GM12878 (cell line): ENCODE data around the gene PTPRD. TPM values are rescaled to one million over a fixed set of nuclear protein-coding genes. Genes with fewer than 3 reads are reported as not detected.

Source experiments
- ATAC-seq: fragments of 200-7000 bp; cut with Tn5 transposase; 3 replicates; pipeline ENCODE4 v1.9.1; 2020; ENCODE audit warnings: mild to moderate bottlenecking, moderate library complexity
- BruUV-seq: library from RNA; stranded (reverse); fragments of 400-500 nt; replicated peaks from 2 replicates; lab custom pipeline; 2021; lab: Mats Ljungman, UMichigan
- CTCF ChIA-PET: fragments of 300-600 bp; sonication (Branson Sonifier 250); formaldehyde crosslinking; extraction: SDS; loops from one replicate; lab custom pipeline; 2021; ENCODE audit warnings: inconsistent platforms; lab: Yijun Ruan, JAX
- POLR2A ChIA-PET: fragments of 350-600 bp; formaldehyde crosslinking; extraction: SDS; loops from one replicate; lab custom pipeline; 2021; ENCODE audit warnings: inconsistent platforms; lab: Charles Lee
- RAD21 ChIA-PET: fragments of 300-600 bp; sonication (Branson Sonifier 250); formaldehyde crosslinking; loops from one replicate; lab custom pipeline; 2023; ENCODE audit warnings: antibody characterized with exemption; ENCODE audit not compliant: unreplicated experiment; lab: Charles Lee
- SMC1A ChIA-PET: fragments of 300-600 bp; sonication (Branson Sonifier 250); formaldehyde crosslinking; loops from one replicate; lab custom pipeline; 2023; ENCODE audit not compliant: unreplicated experiment, uncharacterized antibody; lab: Charles Lee
- DNase-seq: peaks from one replicate; pipeline ENCODE4 v3.0.0-alpha.2; 2011; ENCODE audit warnings: low read depth, low spot score
- FAIRE-seq: peaks from 3 replicates; lab custom pipeline; 2011; peaks lifted over from hg19 to GRCh38; lab: Jason Lieb, UNC
- H2AFZ ChIP-seq: 2 replicates; pipeline ENCODE4 v1.6.0; 2011; ENCODE audit warnings: low read depth, low read length, control low read depth; ENCODE audit not compliant: control insufficient read depth
- H3K27ac ChIP-seq: 2 replicates; pipeline ENCODE4 v1.5.1; 2011; ENCODE audit warnings: control low read depth; ENCODE audit not compliant: control insufficient read depth, insufficient read depth
- H3K27me3 ChIP-seq, 2 experiments: replicated peaks in 1 of 2; 2 replicates each; pipeline versions ENCODE4 v1.6.0 to v1.6.1; 2011; ENCODE audit warnings: low read length in 1 of 2; ENCODE audit not compliant: control insufficient read depth in 2 of 2, insufficient read depth in 2 of 2
- H3K36me3 ChIP-seq, 2 experiments: 2 replicates each; pipeline ENCODE4 v1.5.1; 2011; ENCODE audit warnings: low read length in 1 of 2; ENCODE audit not compliant: control insufficient read depth in 2 of 2, insufficient read depth in 2 of 2
- H3K4me1 ChIP-seq: 2 replicates; pipeline ENCODE4 v1.6.1; 2011; ENCODE audit warnings: mild to moderate bottlenecking, low read length, moderate library complexity, mixed read lengths; ENCODE audit not compliant: control insufficient read depth, insufficient read depth
- H3K4me2 ChIP-seq: 2 replicates; pipeline ENCODE4 v1.6.0; 2011; ENCODE audit warnings: control low read depth; ENCODE audit not compliant: control insufficient read depth, insufficient read depth
- H3K4me3 ChIP-seq: fragments of 200-600 bp; sonication (generic); 2 replicates; pipeline ENCODE4 v1.5.1; 2016
- H3K79me2 ChIP-seq: 2 replicates; pipeline ENCODE4 v1.6.0; 2011; ENCODE audit warnings: low read length; ENCODE audit not compliant: control insufficient read depth, insufficient read depth
- H3K9ac ChIP-seq: 2 replicates; pipeline ENCODE4 v1.8.0; 2011; ENCODE audit warnings: low read length, control low read depth, mixed read lengths; ENCODE audit not compliant: control insufficient read depth, insufficient read depth
- H3K9me3 ChIP-seq: replicated peaks from 3 replicates; pipeline ENCODE4 v1.5.1; 2011; ENCODE audit warnings: mild to moderate bottlenecking, low read length; ENCODE audit not compliant: control insufficient read depth, insufficient read depth
- H4K20me1 ChIP-seq: 2 replicates; pipeline ENCODE4 v1.6.0; 2011; ENCODE audit not compliant: control insufficient read depth, insufficient read depth
- ATF7 ChIP-seq: fragments of 450-650 bp; IDR thresholded peaks from 2 replicates; pipeline ENCODE4 v1.6.1; 2016; ENCODE audit warnings: low read depth, mild to moderate bottlenecking
- EZH2 ChIP-seq: IDR thresholded peaks from 2 replicates; pipeline ENCODE4 v1.6.1; 2012; ENCODE audit warnings: low read depth, mild to moderate bottlenecking, control low read depth, inconsistent platforms, low read length, borderline replicate concordance; ENCODE audit not compliant: control insufficient read depth
- FOS ChIP-seq: IDR thresholded peaks from 3 replicates; pipeline ENCODE4 v1.6.1; 2011; ENCODE audit warnings: borderline replicate concordance; ENCODE audit not compliant: insufficient read length; ENCODE audit errors: extremely low read depth
- KAT2A ChIP-seq: conservative IDR thresholded peaks from 2 replicates; pipeline ENCODE4 v1.6.1; 2011; ENCODE audit warnings: low read depth, low read length; ENCODE audit not compliant: control insufficient read depth
- MTA2 ChIP-seq: fragments of 450-650 bp; IDR thresholded peaks from 2 replicates; pipeline ENCODE4 v1.6.1; 2016; ENCODE audit warnings: low read depth, mild to moderate bottlenecking, moderate library complexity
- MTA3 ChIP-seq: IDR thresholded peaks from 2 replicates; pipeline ENCODE4 v1.6.1; 2012; ENCODE audit warnings: low read length, inconsistent platforms, borderline replicate concordance
- NFIC ChIP-seq: IDR thresholded peaks from 2 replicates; pipeline ENCODE4 v1.6.1; 2012; ENCODE audit warnings: low read depth, mild to moderate bottlenecking, inconsistent platforms, low read length, moderate library complexity
- NR2C1 ChIP-seq: fragments of 450-650 bp; IDR thresholded peaks from 2 replicates; pipeline ENCODE4 v1.6.1; 2017; ENCODE audit warnings: antibody characterized with exemption, mild to moderate bottlenecking, moderate library complexity
- RCOR1 ChIP-seq: conservative IDR thresholded peaks from 2 replicates; pipeline ENCODE4 v1.6.1; 2012; ENCODE audit warnings: low read depth, low read length, improper control_type of control experiment
- SIN3A ChIP-seq: IDR thresholded peaks from 2 replicates; pipeline ENCODE4 v1.6.1; 2012; ENCODE audit warnings: low read depth, low read length, improper control_type of control experiment
- SMC3 ChIP-seq: IDR thresholded peaks from 2 replicates; pipeline ENCODE4 v1.6.1; 2011; ENCODE audit warnings: low read length, improper control_type of control experiment, borderline replicate concordance
- TAF1 ChIP-seq: IDR thresholded peaks from 2 replicates; pipeline ENCODE4 v1.6.1; 2011; ENCODE audit warnings: mild to moderate bottlenecking, low read depth, low read length, borderline replicate concordance
- WGBS: methylation state at CpG from one replicate; pipeline ENCODE4 v1.1.6; 2016; ENCODE audit warnings: low lambda C conversion rate; ENCODE audit not compliant: insufficient replicate concordance, insufficient coverage; ENCODE audit errors: missing lambda C conversion rate; 5-methylcytosine and 5-hydroxymethylcytosine counted together
- in situ Hi-C: fragments of 300-500 bp; cut with MboI; formaldehyde crosslinking; loops from 9 replicates; pipeline ENCODE4 v1.14.3; 2018; ENCODE audit warnings: mixed read lengths
- intact Hi-C: fragments of 100-400 bp; cut with micrococcal nuclease; formaldehyde crosslinking; loops from one replicate; pipeline ENCODE4 v1.14.2; 2022; ENCODE audit not compliant: unreplicated experiment
- polyA plus RNA-seq, 11 experiments: library from polyadenylated mRNA; depleted of rRNA in 4 of 11; unstranded in 6 of 11; stranded (reverse) in 5 of 11; fragments of >200 nt; fragmentation: Nextera tagmentation in 4 of 11; fragmentation: Illumina TruSeq in 1 of 11; extraction: Ambion mirVana in 4 of 11; extraction: Trizol in 1 of 11; gene quantifications; 1 replicate in 1 of 11; 2 replicates in 10 of 11; pipeline versions ENCODE4 v1.2.1 to v1.2.3, GENCODE V29; 2011 to 2016; ENCODE audit warnings: inconsistent platforms in 2 of 11, missing spikeins in 2 of 11, low read depth in 1 of 11
- total RNA-seq, 4 experiments: library from RNA; depleted of rRNA in 3 of 4; stranded (reverse); fragments of >200 nt in 3 of 4; fragmentation: Illumina TruSeq in 1 of 4; extraction: Trizol in 1 of 4; gene quantifications; 2 replicates each; pipeline versions ENCODE4 v1.2.1 to v1.2.3, GENCODE V29; 2013 to 2021
- TF ChIP-seq, protein P1 (sequence below): fragments of 450-650 bp; conservative IDR thresholded peaks from 2 replicates; pipeline ENCODE4 v1.6.1; 2017; ENCODE audit warnings: mild to moderate bottlenecking, moderate library complexity
- TF ChIP-seq, protein P2 (sequence below): IDR thresholded peaks from 2 replicates; pipeline ENCODE4 v1.6.1; 2012; ENCODE audit warnings: low read depth, low read length, improper control_type of control experiment
- TF ChIP-seq, protein P3 (sequence below): IDR thresholded peaks from 2 replicates; pipeline ENCODE4 v1.6.1; 2012; ENCODE audit warnings: low read length, inconsistent platforms
- TF ChIP-seq, protein P4 (sequence below): fragments of 450-650 bp; IDR thresholded peaks from 2 replicates; pipeline ENCODE4 v1.6.1; 2017; ENCODE audit warnings: mild to moderate bottlenecking

PTPRD gene
- total and polyA plus RNA-seq, 10 of the 15 experiments (the other 5 are each of a cell fraction or from before 2014, with no cell fraction given), result under 0.01 to 0.05 (median 0.01) TPM; not detected in 7

- Histone ChIP-seq H3K9me3 (no peaks in the 10 kb centered on the region), H2AFZ (no peak overlapping the region), H3K9ac (no peak overlapping the region), H3K27ac (no peak overlapping the region)
- RAD21 ChIA-PET, result no interaction called here
- SMC1A ChIA-PET, result interaction anchor here (0.8 kb wide), 1 partner anchor 176 kb away, joined by 3 read pairs; no protein-coding TSS in a partner anchor
- FAIRE-seq, result no peak
- TF ChIP-seq EZH2, result no peak
- TF ChIP-seq TAF1, result no peak
- TF ChIP-seq RCOR1, result no peak
- no peak for TF ChIP-seq FOS
- TF ChIP-seq MTA2, result no peak
- TF ChIP-seq NFIC, result no peak
- TF ChIP-seq ATF7, result no peak
- TF ChIP-seq, protein P1, sequence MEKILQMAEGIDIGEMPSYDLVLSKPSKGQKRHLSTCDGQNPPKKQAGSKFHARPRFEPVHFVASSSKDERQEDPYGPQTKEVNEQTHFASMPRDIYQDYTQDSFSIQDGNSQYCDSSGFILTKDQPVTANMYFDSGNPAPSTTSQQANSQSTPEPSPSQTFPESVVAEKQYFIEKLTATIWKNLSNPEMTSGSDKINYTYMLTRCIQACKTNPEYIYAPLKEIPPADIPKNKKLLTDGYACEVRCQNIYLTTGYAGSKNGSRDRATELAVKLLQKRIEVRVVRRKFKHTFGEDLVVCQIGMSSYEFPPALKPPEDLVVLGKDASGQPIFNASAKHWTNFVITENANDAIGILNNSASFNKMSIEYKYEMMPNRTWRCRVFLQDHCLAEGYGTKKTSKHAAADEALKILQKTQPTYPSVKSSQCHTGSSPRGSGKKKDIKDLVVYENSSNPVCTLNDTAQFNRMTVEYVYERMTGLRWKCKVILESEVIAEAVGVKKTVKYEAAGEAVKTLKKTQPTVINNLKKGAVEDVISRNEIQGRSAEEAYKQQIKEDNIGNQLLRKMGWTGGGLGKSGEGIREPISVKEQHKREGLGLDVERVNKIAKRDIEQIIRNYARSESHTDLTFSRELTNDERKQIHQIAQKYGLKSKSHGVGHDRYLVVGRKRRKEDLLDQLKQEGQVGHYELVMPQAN, result no peak
- TF ChIP-seq SIN3A, result no peak
- TF ChIP-seq KAT2A, result no peak
- TF ChIP-seq SMC3, result no peak
- TF ChIP-seq, protein P2, sequence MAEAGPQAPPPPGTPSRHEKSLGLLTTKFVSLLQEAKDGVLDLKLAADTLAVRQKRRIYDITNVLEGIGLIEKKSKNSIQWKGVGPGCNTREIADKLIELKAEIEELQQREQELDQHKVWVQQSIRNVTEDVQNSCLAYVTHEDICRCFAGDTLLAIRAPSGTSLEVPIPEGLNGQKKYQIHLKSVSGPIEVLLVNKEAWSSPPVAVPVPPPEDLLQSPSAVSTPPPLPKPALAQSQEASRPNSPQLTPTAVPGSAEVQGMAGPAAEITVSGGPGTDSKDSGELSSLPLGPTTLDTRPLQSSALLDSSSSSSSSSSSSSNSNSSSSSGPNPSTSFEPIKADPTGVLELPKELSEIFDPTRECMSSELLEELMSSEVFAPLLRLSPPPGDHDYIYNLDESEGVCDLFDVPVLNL, result no peak
- TF ChIP-seq, protein P3, sequence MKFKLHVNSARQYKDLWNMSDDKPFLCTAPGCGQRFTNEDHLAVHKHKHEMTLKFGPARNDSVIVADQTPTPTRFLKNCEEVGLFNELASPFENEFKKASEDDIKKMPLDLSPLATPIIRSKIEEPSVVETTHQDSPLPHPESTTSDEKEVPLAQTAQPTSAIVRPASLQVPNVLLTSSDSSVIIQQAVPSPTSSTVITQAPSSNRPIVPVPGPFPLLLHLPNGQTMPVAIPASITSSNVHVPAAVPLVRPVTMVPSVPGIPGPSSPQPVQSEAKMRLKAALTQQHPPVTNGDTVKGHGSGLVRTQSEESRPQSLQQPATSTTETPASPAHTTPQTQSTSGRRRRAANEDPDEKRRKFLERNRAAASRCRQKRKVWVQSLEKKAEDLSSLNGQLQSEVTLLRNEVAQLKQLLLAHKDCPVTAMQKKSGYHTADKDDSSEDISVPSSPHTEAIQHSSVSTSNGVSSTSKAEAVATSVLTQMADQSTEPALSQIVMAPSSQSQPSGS, result no peak
- TF ChIP-seq, protein P4, sequence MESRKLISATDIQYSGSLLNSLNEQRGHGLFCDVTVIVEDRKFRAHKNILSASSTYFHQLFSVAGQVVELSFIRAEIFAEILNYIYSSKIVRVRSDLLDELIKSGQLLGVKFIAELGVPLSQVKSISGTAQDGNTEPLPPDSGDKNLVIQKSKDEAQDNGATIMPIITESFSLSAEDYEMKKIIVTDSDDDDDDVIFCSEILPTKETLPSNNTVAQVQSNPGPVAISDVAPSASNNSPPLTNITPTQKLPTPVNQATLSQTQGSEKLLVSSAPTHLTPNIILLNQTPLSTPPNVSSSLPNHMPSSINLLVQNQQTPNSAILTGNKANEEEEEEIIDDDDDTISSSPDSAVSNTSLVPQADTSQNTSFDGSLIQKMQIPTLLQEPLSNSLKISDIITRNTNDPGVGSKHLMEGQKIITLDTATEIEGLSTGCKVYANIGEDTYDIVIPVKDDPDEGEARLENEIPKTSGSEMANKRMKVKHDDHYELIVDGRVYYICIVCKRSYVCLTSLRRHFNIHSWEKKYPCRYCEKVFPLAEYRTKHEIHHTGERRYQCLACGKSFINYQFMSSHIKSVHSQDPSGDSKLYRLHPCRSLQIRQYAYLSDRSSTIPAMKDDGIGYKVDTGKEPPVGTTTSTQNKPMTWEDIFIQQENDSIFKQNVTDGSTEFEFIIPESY, result no peak
- TF ChIP-seq NR2C1, result no peak
- TF ChIP-seq MTA3, result no peak
- TF ChIP-seq, all 136 proteins: peak for 0
- H3K4me3 ChIP-seq, result no peak overlapping the region
- ChIA-PET POLR2A (no interaction called here), CTCF (no interaction called here)
- 69% methylated on average over 5 of the region's 5 CpGs for WGBS
- no peaks in the 10 kb centered on the region for H3K4me1 ChIP-seq
- intact Hi-C loops, result no loop called here
- no peak for ATAC-seq
- in situ Hi-C loops, result no loop called here
- H3K79me2 ChIP-seq, result no peaks in the 10 kb centered on the region
- no TSS peak for BruUV-seq
- no peak overlapping the region for H3K4me2 ChIP-seq
- no peaks in the 10 kb centered on the region for H3K36me3 ChIP-seq
- DNase-seq, result no peak
- H4K20me1 ChIP-seq, result no peaks in the 10 kb centered on the region
- H3K27me3 ChIP-seq, result no peaks in the 10 kb centered on the region
Observed at GRCh38 chr9:10235376-10235775, 377.4 kb downstream of the PTPRD start.
